ENCODE measurements around the gene NKD2.
"Not testable (repeated sequence)": the region's sequence is repeated elsewhere in the genome, so short reads cannot be mapped to it uniquely, and the experiment has no call there.

- TF ChIP-seq CTCF, POLR2A (IDR thresholded peaks at IDR 0.05): not testable (repeated sequence)
Measured at GRCh38 chr5:1083026-1083425, 74.4 kb downstream of the NKD2 start.
